ENCODE results near the gene FAM53B.

DNA sequence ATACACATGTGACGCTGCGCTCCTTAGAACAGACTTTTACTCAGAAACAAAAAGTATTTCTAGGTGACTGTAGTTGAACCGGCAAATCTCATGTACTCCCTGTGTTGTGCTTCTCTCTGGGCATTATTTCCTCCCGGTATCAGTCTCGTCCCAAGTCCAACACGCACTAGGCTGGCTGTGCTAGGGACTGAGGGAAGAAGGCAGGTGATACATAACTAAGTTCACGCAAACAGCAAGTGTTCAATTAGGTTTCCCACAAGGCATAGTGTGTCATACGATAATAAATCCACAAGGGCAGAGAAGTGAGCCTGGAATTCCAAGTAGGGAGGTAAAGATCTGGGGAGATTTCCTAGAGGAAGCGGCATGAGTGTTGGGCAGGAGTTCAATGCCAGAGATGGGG, 20.4 kb downstream of the FAM53B start:
- TF ChIP-seq, protein P1, sequence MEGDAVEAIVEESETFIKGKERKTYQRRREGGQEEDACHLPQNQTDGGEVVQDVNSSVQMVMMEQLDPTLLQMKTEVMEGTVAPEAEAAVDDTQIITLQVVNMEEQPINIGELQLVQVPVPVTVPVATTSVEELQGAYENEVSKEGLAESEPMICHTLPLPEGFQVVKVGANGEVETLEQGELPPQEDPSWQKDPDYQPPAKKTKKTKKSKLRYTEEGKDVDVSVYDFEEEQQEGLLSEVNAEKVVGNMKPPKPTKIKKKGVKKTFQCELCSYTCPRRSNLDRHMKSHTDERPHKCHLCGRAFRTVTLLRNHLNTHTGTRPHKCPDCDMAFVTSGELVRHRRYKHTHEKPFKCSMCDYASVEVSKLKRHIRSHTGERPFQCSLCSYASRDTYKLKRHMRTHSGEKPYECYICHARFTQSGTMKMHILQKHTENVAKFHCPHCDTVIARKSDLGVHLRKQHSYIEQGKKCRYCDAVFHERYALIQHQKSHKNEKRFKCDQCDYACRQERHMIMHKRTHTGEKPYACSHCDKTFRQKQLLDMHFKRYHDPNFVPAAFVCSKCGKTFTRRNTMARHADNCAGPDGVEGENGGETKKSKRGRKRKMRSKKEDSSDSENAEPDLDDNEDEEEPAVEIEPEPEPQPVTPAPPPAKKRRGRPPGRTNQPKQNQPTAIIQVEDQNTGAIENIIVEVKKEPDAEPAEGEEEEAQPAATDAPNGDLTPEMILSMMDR (conservative IDR thresholded peaks at IDR 0.05): no peak
- no peak for TF ChIP-seq EZH2 (IDR thresholded peaks at IDR 0.05; ENCODE audit: low read depth)
